ENCODE data around the gene NAV3. TPM values are rescaled to one million over a fixed set of nuclear protein-coding genes. Genes with fewer than 3 reads are reported as not detected.
"Not testable (repeated sequence)": the region's sequence is repeated elsewhere in the genome, so short reads cannot be mapped to it uniquely, and the experiment has no call there.

Gene NAV3
- total RNA-seq, 1 donor from 2014 or later, result 11.4 TPM

DNA sequence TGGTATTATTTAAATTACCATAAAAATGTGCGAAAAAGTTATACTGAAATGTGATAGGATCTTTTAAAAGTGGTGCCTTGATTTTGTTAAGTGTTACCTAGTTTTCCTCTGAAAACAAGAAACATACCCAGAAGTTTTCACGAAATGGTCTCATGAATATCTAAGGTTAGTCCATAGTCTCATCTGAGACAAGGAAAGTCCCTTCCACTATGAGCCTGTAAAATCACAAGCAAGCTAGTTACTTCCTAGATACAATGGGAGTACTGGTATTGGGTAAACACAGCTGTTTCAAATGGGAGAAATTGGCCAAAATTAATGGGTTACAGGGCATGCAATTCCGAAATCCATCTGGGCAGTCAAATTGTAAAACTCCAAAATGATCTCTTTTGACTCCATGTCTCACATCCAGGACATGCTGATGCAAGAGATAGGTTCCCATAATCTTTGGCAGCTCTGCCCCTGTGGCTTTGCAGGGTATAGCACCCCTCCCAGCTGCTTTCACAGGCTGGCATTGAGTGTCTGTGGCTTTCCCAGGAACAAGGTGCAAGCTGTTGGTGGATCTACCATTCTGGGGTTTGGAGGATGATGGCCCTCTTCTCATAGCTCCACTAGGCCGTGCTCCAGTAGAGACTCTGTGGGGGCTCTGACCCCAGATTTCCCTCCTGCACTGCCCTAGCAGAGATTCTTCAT lies 271.4 kb downstream of the NAV3 start:
- H2AFZ ChIP-seq (replicated peaks), result no peak overlapping the region
- H3K27ac ChIP-seq, result no peak overlapping the region
- peaks cover 3% of the 10 kb centered on the region for H3K4me1 Mint-ChIP-seq
- no peak overlapping the region for H3K4me3 ChIP-seq
- H3F3A ChIP-seq (ENCODE audit: low read depth), result no peaks in the 10 kb centered on the region
- H3K4me2 ChIP-seq, result no peak overlapping the region
- no peaks in the 10 kb centered on the region for H3K4me1 ChIP-seq
- H3K9ac ChIP-seq, result no peak overlapping the region
- DNase-seq (ENCODE audit: low spot score), result no peak
- H3K27me3 Mint-ChIP-seq (ENCODE audit: insufficient read depth, low read depth), result no peaks in the 10 kb centered on the region
- H3K36me3 ChIP-seq, result no peaks in the 10 kb centered on the region
- no peaks in the 10 kb centered on the region for H3K9me3 Mint-ChIP-seq
- H3K27ac Mint-ChIP-seq, result no peak overlapping the region
- H3K9me3 ChIP-seq (ENCODE audit: low read depth), result no peaks in the 10 kb centered on the region
- TF ChIP-seq, protein P1, sequence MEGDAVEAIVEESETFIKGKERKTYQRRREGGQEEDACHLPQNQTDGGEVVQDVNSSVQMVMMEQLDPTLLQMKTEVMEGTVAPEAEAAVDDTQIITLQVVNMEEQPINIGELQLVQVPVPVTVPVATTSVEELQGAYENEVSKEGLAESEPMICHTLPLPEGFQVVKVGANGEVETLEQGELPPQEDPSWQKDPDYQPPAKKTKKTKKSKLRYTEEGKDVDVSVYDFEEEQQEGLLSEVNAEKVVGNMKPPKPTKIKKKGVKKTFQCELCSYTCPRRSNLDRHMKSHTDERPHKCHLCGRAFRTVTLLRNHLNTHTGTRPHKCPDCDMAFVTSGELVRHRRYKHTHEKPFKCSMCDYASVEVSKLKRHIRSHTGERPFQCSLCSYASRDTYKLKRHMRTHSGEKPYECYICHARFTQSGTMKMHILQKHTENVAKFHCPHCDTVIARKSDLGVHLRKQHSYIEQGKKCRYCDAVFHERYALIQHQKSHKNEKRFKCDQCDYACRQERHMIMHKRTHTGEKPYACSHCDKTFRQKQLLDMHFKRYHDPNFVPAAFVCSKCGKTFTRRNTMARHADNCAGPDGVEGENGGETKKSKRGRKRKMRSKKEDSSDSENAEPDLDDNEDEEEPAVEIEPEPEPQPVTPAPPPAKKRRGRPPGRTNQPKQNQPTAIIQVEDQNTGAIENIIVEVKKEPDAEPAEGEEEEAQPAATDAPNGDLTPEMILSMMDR (IDR thresholded peaks at IDR 0.05), result peak; percentile 19
- no peak for TF ChIP-seq EZH2 (IDR thresholded peaks at IDR 0.05)
- H3K4me3 Mint-ChIP-seq, result no peak overlapping the region
- H3K79me2 ChIP-seq (ENCODE audit: low read depth), result no peaks in the 10 kb centered on the region
- no peaks in the 10 kb centered on the region for H3K36me3 Mint-ChIP-seq
- H4K20me1 ChIP-seq (ENCODE audit: low read depth), result no peaks in the 10 kb centered on the region
- no peaks in the 10 kb centered on the region for H3K27me3 ChIP-seq

DNA sequence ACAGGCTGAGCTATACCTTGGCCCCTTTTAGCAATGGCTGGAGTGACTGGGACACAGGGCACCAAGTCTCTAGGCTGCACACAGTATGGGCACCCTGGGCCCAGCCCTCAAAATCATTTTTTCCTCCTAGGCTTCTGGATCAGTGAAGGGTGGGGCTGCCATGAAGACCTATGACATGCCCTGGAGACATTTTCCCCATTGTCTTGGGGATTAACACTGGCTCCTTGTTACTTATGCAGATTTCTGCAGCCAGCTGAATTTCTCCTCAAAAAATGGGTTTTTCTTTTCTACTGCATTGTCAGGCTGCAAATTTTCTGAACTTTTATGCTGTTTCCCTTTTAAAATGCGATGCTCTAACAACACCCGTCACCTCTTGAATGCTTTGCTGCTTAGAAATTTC lies 272.1 kb downstream of the NAV3 start:
- H3K27me3 ChIP-seq; H3K9me3 Mint-ChIP-seq; H3K4me1 ChIP-seq; H3K27ac ChIP-seq; H3K4me2 ChIP-seq; H3K4me3 Mint-ChIP-seq; H3K27ac Mint-ChIP-seq; H4K20me1 ChIP-seq (ENCODE audit: low read depth); H3K36me3 Mint-ChIP-seq; H3K4me1 Mint-ChIP-seq; H3K4me3 ChIP-seq; H3K9ac ChIP-seq; H3K9me3 ChIP-seq (ENCODE audit: low read depth); H3K79me2 ChIP-seq (ENCODE audit: low read depth); H3K27me3 Mint-ChIP-seq (ENCODE audit: insufficient read depth, low read depth); H3F3A ChIP-seq (ENCODE audit: low read depth); H3K36me3 ChIP-seq; DNase-seq (ENCODE audit: low spot score); H2AFZ ChIP-seq (replicated peaks): not testable (repeated sequence)

DNA sequence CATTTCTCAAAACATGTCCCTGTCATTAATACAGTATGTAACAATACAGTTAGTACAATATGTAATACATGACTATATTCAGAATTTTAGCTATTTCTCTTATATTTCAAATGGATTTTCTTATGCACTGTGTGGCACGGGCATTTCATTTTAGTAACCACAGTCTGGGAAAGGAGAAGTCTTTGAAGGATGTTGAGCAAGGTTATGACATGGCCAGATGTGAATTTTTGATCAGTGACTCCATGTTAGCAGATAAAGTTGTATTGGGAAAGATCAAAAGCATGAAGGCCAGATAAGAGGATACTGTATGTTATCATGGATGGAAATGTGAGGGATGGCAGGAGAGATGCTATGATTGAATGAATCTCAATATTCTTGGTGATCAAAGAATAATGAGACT lies 285.2 kb downstream of the NAV3 start:
- Mint-ChIP-seq H3K9me3 (peaks cover 17% of the 10 kb centered on the region), H3K36me3 (peaks cover 3% of the 10 kb centered on the region), H3K4me1 (no peaks in the 10 kb centered on the region), H3K27ac (no peak overlapping the region), H3K27me3 (ENCODE audit: insufficient read depth, low read depth) (no peaks in the 10 kb centered on the region), H3K4me3 (no peak overlapping the region)
- TF ChIP-seq, protein P1 (IDR thresholded peaks at IDR 0.05), result no peak
- TF ChIP-seq EZH2 (IDR thresholded peaks at IDR 0.05) (no peak), EZH2phosphoT487 (IDR thresholded peaks at IDR 0.05) (no peak)
- no peaks in the 10 kb centered on the region for H3K36me3 ChIP-seq
- no peak overlapping the region for H3K4me2 ChIP-seq
- no peaks in the 10 kb centered on the region for H4K20me1 ChIP-seq (ENCODE audit: low read depth)
- H3K27me3 ChIP-seq, result no peaks in the 10 kb centered on the region
- H3F3A ChIP-seq (ENCODE audit: low read depth), result no peaks in the 10 kb centered on the region
- no peak for DNase-seq (ENCODE audit: low spot score)
- H3K27ac ChIP-seq, result no peak overlapping the region
- H3K79me2 ChIP-seq (ENCODE audit: low read depth), result no peaks in the 10 kb centered on the region
- no peak overlapping the region for H3K9ac ChIP-seq
- H2AFZ ChIP-seq (replicated peaks), result no peak overlapping the region
- no peaks in the 10 kb centered on the region for H3K9me3 ChIP-seq (ENCODE audit: low read depth)
- no peaks in the 10 kb centered on the region for H3K4me1 ChIP-seq
- H3K4me3 ChIP-seq, result no peak overlapping the region

DNA sequence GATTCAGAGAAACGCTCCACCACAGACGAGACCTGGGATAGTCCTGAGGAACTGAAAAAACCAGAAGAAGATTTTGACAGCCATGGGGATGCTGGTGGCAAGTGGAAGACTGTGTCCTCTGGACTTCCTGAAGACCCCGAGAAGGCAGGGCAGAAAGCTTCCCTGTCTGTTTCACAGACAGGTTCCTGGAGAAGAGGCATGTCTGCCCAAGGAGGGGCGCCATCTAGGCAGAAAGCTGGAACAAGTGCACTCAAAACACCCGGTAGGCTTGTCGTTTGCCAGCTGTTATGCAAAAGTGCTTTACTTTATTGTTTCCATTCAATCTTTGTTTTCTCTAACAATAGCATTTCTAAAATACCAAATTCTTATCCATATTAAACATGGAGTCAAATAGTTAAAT lies 287.3 kb downstream of the NAV3 start:
- H3K36me3 ChIP-seq, result no peaks in the 10 kb centered on the region
- H3K27ac ChIP-seq, result no peak overlapping the region
- Mint-ChIP-seq H3K4me3 (no peak overlapping the region), H3K27me3 (ENCODE audit: insufficient read depth, low read depth) (no peaks in the 10 kb centered on the region), H3K4me1 (no peaks in the 10 kb centered on the region), H3K36me3 (peaks cover 3% of the 10 kb centered on the region), H3K27ac (no peak overlapping the region), H3K9me3 (peaks cover 9% of the 10 kb centered on the region)
- H3K79me2 ChIP-seq (ENCODE audit: low read depth), result no peaks in the 10 kb centered on the region
- DNase-seq (ENCODE audit: low spot score), result peak; percentile 61
- no peak for TF ChIP-seq EZH2 (IDR thresholded peaks at IDR 0.05)
- TF ChIP-seq, protein P1 (IDR thresholded peaks at IDR 0.05), result peak; percentile 52
- no peak overlapping the region for H3K9ac ChIP-seq
- peak overlapping the region; percentile 75 for H2AFZ ChIP-seq (replicated peaks)
- H4K20me1 ChIP-seq (ENCODE audit: low read depth), result no peaks in the 10 kb centered on the region
- H3K9me3 ChIP-seq (ENCODE audit: low read depth), result no peaks in the 10 kb centered on the region
- no peaks in the 10 kb centered on the region for H3K4me1 ChIP-seq
- H3K4me2 ChIP-seq, result no peak overlapping the region
- H3K27me3 ChIP-seq, result no peaks in the 10 kb centered on the region
- no peak overlapping the region for H3K4me3 ChIP-seq
- no peaks in the 10 kb centered on the region for H3F3A ChIP-seq (ENCODE audit: low read depth)

Data from neural progenitor cell (in vitro differentiated cells).